HepG2 (cell line): ENCODE measurements around the gene TRIM10. TPM values are rescaled to one million over a fixed set of nuclear protein-coding genes. Genes with fewer than 3 reads are reported as not detected.

Experiments
- ATAC-seq: fragments of 200-7000 bp; cut with Tn5 transposase; 3 replicates; pipeline ENCODE4 v1.9.1; 2020; ENCODE audit warnings: mild to moderate bottlenecking, moderate library complexity
- BruUV-seq: library from RNA; stranded (reverse); fragments of 400-500 nt; replicated peaks from 2 replicates; lab custom pipeline; 2021; lab: Mats Ljungman, UMichigan
- CTCF ChIA-PET: fragments of 300-600 bp; formaldehyde crosslinking; extraction: SDS; loops from one replicate; lab custom pipeline; 2021; ENCODE audit warnings: low total read pairs, inconsistent platforms, low intra/inter-chr PET ratio; lab: Yijun Ruan, JAX
- POLR2A ChIA-PET: fragments of 350-600 bp; sonication (Branson Sonifier 250); formaldehyde crosslinking; loops from one replicate; lab custom pipeline; 2020; ENCODE audit warnings: antibody characterized with exemption, inconsistent platforms; lab: Yijun Ruan, JAX
- DNase-seq: peaks from one replicate; pipeline ENCODE4 v3.0.0-alpha.2; 2015; ENCODE audit warnings: low spot score
- FAIRE-seq: peaks from 3 replicates; lab custom pipeline; 2011; peaks lifted over from hg19 to GRCh38; lab: Jason Lieb, UNC
- H2AFZ ChIP-seq: one replicate; pipeline ENCODE4 v1.6.1; 2011; ENCODE audit warnings: low read length, inconsistent platforms
- H3K27ac ChIP-seq: fragments of 300-600 bp; 3 replicates; pipeline ENCODE4 v1.8.0; 2011; ENCODE audit warnings: mixed run types, mild to moderate bottlenecking, mixed read lengths, low read length, inconsistent platforms; ENCODE audit not compliant: insufficient read depth; ENCODE audit errors: extremely low read length
- H3K27me3 ChIP-seq, 2 experiments: fragments of 200-600 bp in 1 of 2; 2 replicates in 1 of 2; 3 replicates in 1 of 2; pipeline versions ENCODE4 v1.6.0 to v1.8.0; 2011; ENCODE audit warnings: low read length in 2 of 2, mild to moderate bottlenecking in 2 of 2, moderate library complexity in 2 of 2, inconsistent platforms in 1 of 2; ENCODE audit not compliant: insufficient read depth in 2 of 2, control insufficient read depth in 1 of 2
- H3K36me3 ChIP-seq, 2 experiments: fragments of 200-600 bp in 1 of 2; replicated peaks in 1 of 2; 2 replicates in 1 of 2; 3 replicates in 1 of 2; pipeline versions ENCODE4 v1.5.1 to v1.8.0; 2011; ENCODE audit warnings: low read length in 2 of 2, inconsistent platforms in 1 of 2; ENCODE audit not compliant: insufficient read depth in 2 of 2, control insufficient read depth in 1 of 2
- H3K4me1 ChIP-seq: 2 replicates; pipeline ENCODE4 v1.5.1; 2012; ENCODE audit warnings: low read length, inconsistent platforms; ENCODE audit not compliant: insufficient read depth
- H3K4me2 ChIP-seq: 2 replicates; pipeline ENCODE4 v1.6.0; 2011; ENCODE audit warnings: low read depth, low read length, inconsistent platforms
- H3K4me3 ChIP-seq, 3 experiments: fragments of 200-600 bp in 1 of 3; sonication (generic), shearing (Covaris generic) in 1 of 3; replicated peaks in 1 of 3; 2 replicates each; pipeline ENCODE4 v1.5.1; 2011 to 2016; ENCODE audit warnings: low read length in 3 of 3, inconsistent platforms in 2 of 3, low read depth in 2 of 3, mild to moderate bottlenecking in 2 of 3, control low read depth in 1 of 3, mixed read lengths in 1 of 3; ENCODE audit not compliant: insufficient read depth in 1 of 3
- H3K79me2 ChIP-seq: one replicate; pipeline ENCODE4 v1.6.1; 2011; ENCODE audit warnings: low read length, inconsistent platforms; ENCODE audit not compliant: insufficient read depth
- H3K9ac ChIP-seq: 2 replicates; pipeline ENCODE4 v1.6.0; 2011; ENCODE audit warnings: mild to moderate bottlenecking, low read depth, low read length, inconsistent platforms; ENCODE audit not compliant: insufficient read depth
- H3K9me3 ChIP-seq: 2 replicates; pipeline ENCODE4 v1.5.1; 2012; ENCODE audit warnings: mild to moderate bottlenecking, low read length
- H4K20me1 ChIP-seq: 2 replicates; pipeline ENCODE4 v1.6.0; 2011; ENCODE audit warnings: inconsistent platforms, mild to moderate bottlenecking, low read length, moderate library complexity; ENCODE audit not compliant: insufficient read depth
- AGO2 ChIP-seq: fragments of 200-400 bp; formaldehyde crosslinking; optimal IDR thresholded peaks from 2 replicates; pipeline ENCODE3; 2017; ENCODE audit warnings: mild to moderate bottlenecking, low read depth, low read length, moderate library complexity
- ARHGAP35 ChIP-seq: sonication (generic); formaldehyde crosslinking; IDR thresholded peaks from 2 replicates; pipeline ENCODE4 v1.9.0; 2022; ENCODE audit warnings: mild to moderate bottlenecking, inconsistent platforms, moderate library complexity, missing genetic modification reagents, borderline replicate concordance
- ELF1 ChIP-seq: sonication (generic); formaldehyde crosslinking; IDR thresholded peaks from 2 replicates; pipeline ENCODE4 v1.4.0; 2020; ENCODE audit warnings: missing genetic modification reagents
- ELF4 ChIP-seq: sonication (generic); formaldehyde crosslinking; IDR thresholded peaks from 2 replicates; pipeline ENCODE4 v1.5.0; 2020; ENCODE audit warnings: missing genetic modification reagents, mild to moderate bottlenecking, moderate library complexity, borderline replicate concordance
- HES4 ChIP-seq: sonication (generic); formaldehyde crosslinking; IDR thresholded peaks from 2 replicates; pipeline ENCODE4 v1.9.0; 2021; ENCODE audit warnings: mild to moderate bottlenecking, missing genetic modification reagents, borderline replicate concordance
- JARID2 ChIP-seq: sonication (generic); formaldehyde crosslinking; IDR thresholded peaks from 2 replicates; pipeline ENCODE4 v1.8.1; 2023; ENCODE audit warnings: missing genetic modification reagents, inconsistent platforms; ENCODE audit not compliant: insufficient replicate concordance
- MTA3 ChIP-seq: sonication (generic); formaldehyde crosslinking; IDR thresholded peaks from 2 replicates; pipeline ENCODE4 v1.4.0; 2020; ENCODE audit warnings: missing genetic modification reagents
- NCOA1 ChIP-seq: sonication (generic); formaldehyde crosslinking; IDR thresholded peaks from 2 replicates; pipeline ENCODE4 v1.9.0; 2021; ENCODE audit warnings: missing genetic modification reagents
- SNRNP70 ChIP-seq: fragments of 200-400 bp; formaldehyde crosslinking; IDR thresholded peaks from 2 replicates; pipeline ENCODE4 v1.6.1; 2017; ENCODE audit warnings: mild to moderate bottlenecking, low read depth, low read length, moderate library complexity
- SP140L ChIP-seq: sonication (generic); formaldehyde crosslinking; IDR thresholded peaks from 2 replicates; pipeline ENCODE4 v1.4.0; 2020; ENCODE audit warnings: missing genetic modification reagents, borderline replicate concordance
- SRSF9 ChIP-seq: fragments of 200-400 bp; formaldehyde crosslinking; IDR thresholded peaks from 2 replicates; pipeline ENCODE4 v1.6.1; 2018; ENCODE audit warnings: borderline replicate concordance, mild to moderate bottlenecking, low read depth, low read length; ENCODE audit not compliant: insufficient read depth, poor library complexity, severe bottlenecking
- ZNF138 ChIP-seq: sonication (generic); formaldehyde crosslinking; IDR thresholded peaks from 2 replicates; pipeline ENCODE4 v1.5.0; 2020; ENCODE audit warnings: mild to moderate bottlenecking, low read depth, missing genetic modification reagents
- ZNF761 ChIP-seq: sonication (generic); formaldehyde crosslinking; conservative IDR thresholded peaks from 2 replicates; pipeline ENCODE4 v1.4.0; 2020; ENCODE audit warnings: mild to moderate bottlenecking, missing genetic modification reagents
- ZSCAN22 ChIP-seq: sonication (generic); formaldehyde crosslinking; IDR thresholded peaks from 2 replicates; pipeline ENCODE4 v1.4.0; 2020; ENCODE audit warnings: mild to moderate bottlenecking, missing genetic modification reagents
- WGBS: methylation state at CpG from one replicate; pipeline ENCODE4 v1.1.6; 2017; ENCODE audit warnings: low lambda C conversion rate; 5-methylcytosine and 5-hydroxymethylcytosine counted together
- in situ Hi-C: cut with HindIII; loops from 2 replicates; pipeline ENCODE4 v1.10.0; 2017; ENCODE audit warnings: low pct_unique_long_range_greater_than_20kb; ENCODE audit not compliant: extremely low pct_ligation_motif_present
- intact Hi-C: fragments of 100-400 bp; cut with micrococcal nuclease; formaldehyde crosslinking; loops from one replicate; pipeline ENCODE4 v1.10.0; 2022; ENCODE audit not compliant: unreplicated experiment
- polyA plus RNA-seq, 8 experiments: library from polyadenylated mRNA; depleted of rRNA in 3 of 8; stranded (reverse) in 7 of 8; unstranded in 1 of 8; fragments of >200 nt; fragmentation: Illumina TruSeq in 4 of 8; extraction: Trizol in 4 of 8; gene quantifications; 2 replicates each; pipeline versions ENCODE4 v1.2.1 to v1.2.3, GENCODE V29; 2011 to 2016; ENCODE audit warnings: low read depth in 4 of 8, missing spikeins in 1 of 8, mixed read lengths in 1 of 8; ENCODE audit not compliant: insufficient read depth in 1 of 8
- total RNA-seq, 5 experiments: library from RNA; depleted of rRNA; stranded (reverse); fragments of >200 nt; fragmentation: Illumina TruSeq; extraction: Trizol; gene quantifications; 2 replicates each; pipeline ENCODE4 v1.2.3, GENCODE V29; 2016; ENCODE audit warnings: low read depth in 1 of 5
- TF ChIP-seq, protein P1 (sequence below): IDR thresholded peaks from 2 replicates; pipeline ENCODE4 v1.6.1; 2016; ENCODE audit warnings: low read depth, control low read depth

The TRIM10 gene
- total and polyA plus RNA-seq, 2 of the 13 experiments (the other 11 are each of a cell fraction or from before 2014, with no cell fraction given), result 4.1 to 6.8 TPM

DNA sequence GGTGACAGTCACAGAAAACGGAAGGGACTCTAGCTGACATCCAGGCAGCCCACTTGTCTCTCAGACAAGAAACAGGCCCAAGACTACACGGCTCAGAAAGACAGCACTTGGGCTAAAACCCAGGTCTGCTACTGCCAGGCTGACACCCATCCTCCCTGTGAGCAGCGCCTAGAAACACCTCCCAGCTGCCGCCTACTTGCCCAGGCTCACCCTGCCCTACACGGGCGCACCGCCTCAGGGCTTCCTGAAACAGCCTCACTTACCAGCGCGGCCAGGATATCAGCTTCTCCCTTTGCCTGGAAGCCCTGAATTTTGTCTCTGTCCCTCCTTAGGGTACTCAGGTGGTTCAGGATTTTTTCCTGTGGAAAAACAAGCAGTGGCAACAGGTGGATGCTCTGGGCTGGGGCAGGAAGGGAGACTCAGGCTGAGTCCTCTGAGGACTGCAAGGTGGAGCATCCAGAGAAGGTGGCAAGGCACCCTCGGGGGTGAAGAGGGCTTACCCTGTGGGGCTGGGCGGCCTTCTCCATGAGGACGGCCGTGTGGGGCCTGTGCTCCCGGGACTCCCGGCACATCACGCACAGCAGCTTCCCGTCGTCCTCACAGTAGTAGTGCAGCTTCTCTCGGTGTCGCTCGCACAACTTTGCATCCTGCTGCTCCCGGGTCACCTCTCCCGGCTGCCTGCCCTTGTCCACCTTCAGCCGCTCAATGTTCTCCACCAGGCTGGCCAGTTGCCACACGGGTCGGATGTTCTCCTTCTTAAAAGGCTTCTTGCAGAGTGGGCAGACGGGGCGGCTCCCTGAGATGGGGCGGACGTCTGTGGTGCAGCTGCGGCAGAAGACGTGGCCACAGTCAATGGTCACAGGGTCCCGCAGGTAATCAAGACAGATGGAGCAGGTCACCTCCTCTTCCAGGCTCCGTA, 37.4 kb upstream of the TRIM10 start:
- no peak overlapping the region for H2AFZ ChIP-seq
- WGBS, result 97% methylated on average over 31 of the region's 34 CpGs
- FAIRE-seq (no peak), ATAC-seq (no peak), DNase-seq (no peak)
- peaks cover 22% of the 10 kb centered on the region for H3K79me2 ChIP-seq
- H3K36me3 ChIP-seq, result peaks cover 41 to 69% of the 10 kb centered on the region in 2 experiments
- POLR2A ChIA-PET, result interaction anchor here (1.6 kb wide), 1 partner anchor 9 kb away, joined by 4 read pairs; no protein-coding TSS in a partner anchor
- intact Hi-C loops (no loop called here), in situ Hi-C loops (no loop called here)
- no peak overlapping the region for H3K4me2 ChIP-seq
- H3K9ac ChIP-seq, result no peak overlapping the region
- H3K27ac ChIP-seq, result no peak overlapping the region
- H3K4me1 ChIP-seq, result peaks cover 24% of the 10 kb centered on the region
- no peaks in the 10 kb centered on the region for H4K20me1 ChIP-seq
- CTCF ChIA-PET, result no interaction called here
- BruUV-seq, result no TSS peak
- no peak overlapping the region for H3K4me3 ChIP-seq
- no peaks in the 10 kb centered on the region for H3K9me3 ChIP-seq
- TF ChIP-seq HES4 (0 out of 2 replicates have a peak, but pooled peaks have one; percentile 44), AGO2 (peak; percentile 50)
- TF ChIP-seq, protein P1, sequence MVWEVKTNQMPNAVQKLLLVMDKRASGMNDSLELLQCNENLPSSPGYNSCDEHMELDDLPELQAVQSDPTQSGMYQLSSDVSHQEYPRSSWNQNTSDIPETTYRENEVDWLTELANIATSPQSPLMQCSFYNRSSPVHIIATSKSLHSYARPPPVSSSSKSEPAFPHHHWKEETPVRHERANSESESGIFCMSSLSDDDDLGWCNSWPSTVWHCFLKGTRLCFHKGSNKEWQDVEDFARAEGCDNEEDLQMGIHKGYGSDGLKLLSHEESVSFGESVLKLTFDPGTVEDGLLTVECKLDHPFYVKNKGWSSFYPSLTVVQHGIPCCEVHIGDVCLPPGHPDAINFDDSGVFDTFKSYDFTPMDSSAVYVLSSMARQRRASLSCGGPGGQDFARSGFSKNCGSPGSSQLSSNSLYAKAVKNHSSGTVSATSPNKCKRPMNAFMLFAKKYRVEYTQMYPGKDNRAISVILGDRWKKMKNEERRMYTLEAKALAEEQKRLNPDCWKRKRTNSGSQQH, result no peak
- no peaks in the 10 kb centered on the region for H3K27me3 ChIP-seq

DNA sequence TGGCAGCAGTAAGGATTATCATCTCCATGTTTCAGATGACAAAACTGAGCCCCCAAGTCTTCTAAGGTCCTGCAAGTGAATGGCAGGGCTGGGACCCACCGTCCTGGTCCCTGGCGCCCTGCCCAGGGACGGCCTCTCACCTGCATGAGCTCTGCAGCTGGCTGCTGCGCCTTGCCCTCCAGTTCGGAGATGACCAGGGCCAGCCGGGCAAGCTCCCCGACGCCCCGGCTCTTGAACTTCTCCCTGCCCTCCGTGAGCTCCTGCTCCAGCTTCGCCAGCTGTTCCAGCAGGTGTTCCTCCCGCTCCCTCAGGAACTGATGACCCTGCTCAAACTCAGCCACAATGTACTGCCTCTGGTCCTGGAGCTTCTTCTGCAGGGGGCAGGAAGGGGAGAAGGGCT, 35.4 kb upstream of the TRIM10 start:
- Histone ChIP-seq H4K20me1 (no peaks in the 10 kb centered on the region), H3K9ac (no peak overlapping the region), H3K4me1 (peaks cover 14% of the 10 kb centered on the region), H3K27ac (no peak overlapping the region), H3K4me3 (no peak overlapping the region), H2AFZ (no peak overlapping the region), H3K79me2 (peaks cover 12% of the 10 kb centered on the region), H3K4me2 (no peak overlapping the region), H3K9me3 (no peaks in the 10 kb centered on the region), H3K36me3 (peaks cover 47 to 76% of the 10 kb centered on the region in 2 experiments), H3K27me3 (no peaks in the 10 kb centered on the region)
- intact Hi-C loops (no loop called here), in situ Hi-C loops (no loop called here)
- DNase-seq, result no peak
- WGBS, result over 99% methylated on average over 12 of the region's 12 CpGs
- ChIA-PET CTCF (no interaction called here), POLR2A (interaction anchor here (1.6 kb wide), 2 partner anchors 10 to 11 kb away, joined by 4 to 8 read pairs; no protein-coding TSS in a partner anchor)
- no TSS peak for BruUV-seq
- no peak for FAIRE-seq
- ATAC-seq, result no peak
- no peak for TF ChIP-seq ELF1
- TF ChIP-seq ARHGAP35 (CRISPR knock-in tag), result no peak
- TF ChIP-seq JARID2 (CRISPR knock-in tag), result no peak
- TF ChIP-seq NCOA1 (CRISPR knock-in tag), result no peak
- no peak for TF ChIP-seq SNRNP70
- TF ChIP-seq SP140L (CRISPR knock-in tag), result no peak
- no peak for TF ChIP-seq ZSCAN22 (CRISPR knock-in tag)
- TF ChIP-seq SRSF9, result no peak
- TF ChIP-seq ZNF138, result no peak
- TF ChIP-seq MTA3 (CRISPR knock-in tag), result no peak
- TF ChIP-seq ZNF761 (CRISPR knock-in tag), result no peak
- no peak for TF ChIP-seq ELF4 (CRISPR knock-in tag)
